ENCODE results near the gene ARRDC3. TPM values are rescaled to one million over a fixed set of nuclear protein-coding genes. Genes with fewer than 3 reads are reported as not detected.

ARRDC3 gene
- total RNA-seq, 1 experiment from 2014 or later = 46.3 TPM

GRCh38 chr5:91373600-91373999, 9.5 kb downstream of the ARRDC3 start:
- Histone ChIP-seq H3K27me3 (replicated peaks; ENCODE audit: insufficient read depth, low read depth, low read length, poor library complexity) (no peaks in the 10 kb centered on the region), H3K9me3 (ENCODE audit: low read depth, low read length, poor library complexity, severe bottlenecking) (no peaks in the 10 kb centered on the region), H3K36me3 (ENCODE audit: insufficient read depth, low read length, poor library complexity, severe bottlenecking) (peaks cover 100% of the 10 kb centered on the region), H3K27ac (ENCODE audit: low read depth, low read length, poor library complexity, severe bottlenecking) (no peak overlapping the region), H3K4me3 (ENCODE audit: low read depth, low read length, poor library complexity, severe bottlenecking) (no peak overlapping the region), H3K4me1 (ENCODE audit: insufficient read depth, low read length, poor library complexity, severe bottlenecking) (peaks cover 24% of the 10 kb centered on the region)
- TF ChIP-seq EZH2 (IDR thresholded peaks at IDR 0.05; ENCODE audit: borderline replicate concordance, low read depth, low read length, poor library complexity, severe bottlenecking) (no peak), CTCF (conservative IDR thresholded peaks at IDR 0.05; ENCODE audit: low read depth, low read length) (no peak)
- POLR2A ChIA-PET (ENCODE audit: low non-redundant PET) = no interaction called here
- no TSS peak for BruUV-seq (replicated peaks)
- intact Hi-C loops (cut with micrococcal nuclease; ENCODE audit: unreplicated experiment) = no loop called here
- CTCF ChIA-PET = no interaction called here
- no peak for DNase-seq (ENCODE audit: low spot score)

- POLR2A ChIA-PET (ENCODE audit: low non-redundant PET) = no interaction called here
- BruUV-seq (replicated peaks) = no TSS peak
- no peak overlapping the region for H3K4me3 ChIP-seq (ENCODE audit: low read depth, low read length, poor library complexity, severe bottlenecking)
- CTCF ChIA-PET = no interaction called here
- no peaks in the 10 kb centered on the region for H3K27me3 ChIP-seq (replicated peaks; ENCODE audit: insufficient read depth, low read depth, low read length, poor library complexity)
- no peaks in the 10 kb centered on the region for H3K9me3 ChIP-seq (ENCODE audit: low read depth, low read length, poor library complexity, severe bottlenecking)
- TF ChIP-seq CTCF (conservative IDR thresholded peaks at IDR 0.05; ENCODE audit: low read depth, low read length) = no peak
- TF ChIP-seq EZH2 (IDR thresholded peaks at IDR 0.05; ENCODE audit: borderline replicate concordance, low read depth, low read length, poor library complexity, severe bottlenecking) = no peak
- peaks cover 18% of the 10 kb centered on the region for H3K4me1 ChIP-seq (ENCODE audit: insufficient read depth, low read length, poor library complexity, severe bottlenecking)
- DNase-seq (ENCODE audit: low spot score) = no peak
- peaks cover 100% of the 10 kb centered on the region for H3K36me3 ChIP-seq (ENCODE audit: insufficient read depth, low read length, poor library complexity, severe bottlenecking)
- no peak overlapping the region for H3K27ac ChIP-seq (ENCODE audit: low read depth, low read length, poor library complexity, severe bottlenecking)
- intact Hi-C loops (cut with micrococcal nuclease; ENCODE audit: unreplicated experiment) = no loop called here
These were observed 10.1 kb downstream of the ARRDC3 start for GRCh38 chr5:91373006-91373405.

DNA sequence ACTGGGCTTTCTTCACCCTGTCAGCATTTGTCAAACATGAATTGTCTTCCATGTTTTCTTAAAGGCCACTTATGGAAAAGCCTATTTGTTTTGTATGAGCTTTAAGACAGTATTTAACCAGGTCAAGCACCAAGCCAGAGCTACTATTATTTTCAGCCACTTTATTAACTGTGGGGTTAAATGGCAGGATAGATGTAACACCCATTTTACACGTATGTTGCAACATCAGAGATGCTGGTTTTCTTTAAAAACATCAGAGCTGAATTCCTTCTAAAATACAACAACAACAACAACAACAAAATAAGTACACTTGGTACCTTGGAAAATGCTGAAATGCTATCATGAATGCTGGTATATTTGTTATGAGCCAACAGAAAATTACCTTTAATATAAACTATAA, 13.6 kb downstream of the ARRDC3 start:
- peaks cover 74% of the 10 kb centered on the region for H3K36me3 ChIP-seq (ENCODE audit: insufficient read depth, low read length, poor library complexity, severe bottlenecking)
- intact Hi-C loops (cut with micrococcal nuclease; ENCODE audit: unreplicated experiment) = no loop called here
- no TSS peak for BruUV-seq (replicated peaks)
- no peak for DNase-seq (ENCODE audit: low spot score)
- no peak overlapping the region for H3K27ac ChIP-seq (ENCODE audit: low read depth, low read length, poor library complexity, severe bottlenecking)
- POLR2A ChIA-PET (ENCODE audit: low non-redundant PET) = interaction anchor here (0.6 to 0.7 kb wide), 2 partner anchors 14 to 89 kb away, joined by 3 read pairs; partner anchors contain the start of gene ARRDC3
- no peaks in the 10 kb centered on the region for H3K27me3 ChIP-seq (replicated peaks; ENCODE audit: insufficient read depth, low read depth, low read length, poor library complexity)
- CTCF ChIA-PET = no interaction called here
- H3K9me3 ChIP-seq (ENCODE audit: low read depth, low read length, poor library complexity, severe bottlenecking) = no peaks in the 10 kb centered on the region
- no peaks in the 10 kb centered on the region for H3K4me1 ChIP-seq (ENCODE audit: insufficient read depth, low read length, poor library complexity, severe bottlenecking)
- TF ChIP-seq CTCF (conservative IDR thresholded peaks at IDR 0.05; ENCODE audit: low read depth, low read length) (no peak), EZH2 (IDR thresholded peaks at IDR 0.05; ENCODE audit: borderline replicate concordance, low read depth, low read length, poor library complexity, severe bottlenecking) (no peak)
- no peak overlapping the region for H3K4me3 ChIP-seq (ENCODE audit: low read depth, low read length, poor library complexity, severe bottlenecking)
